Activated T-cell treated with anti-CD3 and anti-CD28 coated beads, Interleukin-2, amount 50 U/mL, for 1 hour (primary cell): ENCODE results near the gene FRAT2.
A peak's percentile ranks its signal among the peaks of the same experiment; 100 is the strongest.

Experiments
- DNase-seq: peaks from one replicate; pipeline ENCODE4 v3.0.0-alpha.2; 2020

The FRAT2 gene

GRCh38 chr10:97334370-97335175 is at the start of gene FRAT2:
TSS of gene FRAT2 (minus strand) at chr10:97334729. CDS start at chr10:97334572, 157 bp downstream.
- peak; percentile 91 for DNase-seq

- no peak for DNase-seq
Observed at GRCh38 chr10:97384156-97384555, 49.6 kb upstream of the FRAT2 start.

GRCh38 chr10:97383159-97383558 is 48.6 kb upstream of the FRAT2 start:
- DNase-seq, result no peak

DNA sequence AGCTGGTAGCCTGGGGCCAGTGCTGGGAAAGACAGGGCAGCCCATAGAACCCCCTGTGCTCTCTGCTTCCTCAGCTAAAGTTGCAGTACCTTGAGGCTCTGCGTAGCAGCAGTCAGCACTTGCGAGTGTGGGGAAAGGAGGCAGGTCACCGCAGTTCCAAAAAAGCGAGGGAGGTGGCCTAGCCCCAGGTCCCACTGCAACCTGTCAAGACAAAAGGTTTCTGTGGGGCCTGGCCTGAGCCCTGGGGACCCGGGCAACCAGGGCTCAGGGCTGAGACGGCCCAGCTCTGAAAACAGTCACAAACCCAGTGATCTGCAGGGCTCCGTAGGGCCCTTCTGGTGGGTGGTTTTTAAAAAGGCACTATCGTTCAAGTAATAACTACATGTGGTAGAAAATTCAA is 47.1 kb upstream of the FRAT2 start:
- no peak for DNase-seq

- no peak for DNase-seq
Observed at GRCh38 chr10:97380516-97380915, 46.0 kb upstream of the FRAT2 start.

GRCh38 chr10:97378933-97379921 is 44.7 kb upstream of the FRAT2 start:
- no peak for DNase-seq

- no peak for DNase-seq
Observed at GRCh38 chr10:97376413-97376812, 41.9 kb upstream of the FRAT2 start.

- DNase-seq, result no peak
Observed at GRCh38 chr10:97373456-97373855, 38.9 kb upstream of the FRAT2 start.

- DNase-seq, result no peak
Observed at GRCh38 chr10:97372233-97372875, 37.8 kb upstream of the FRAT2 start.

GRCh38 chr10:97371696-97372095 is 37.2 kb upstream of the FRAT2 start:
- DNase-seq, result no peak

- no peak for DNase-seq
Observed at GRCh38 chr10:97367126-97367649, 32.7 kb upstream of the FRAT2 start.

GRCh38 chr10:97366572-97366971 is 32.0 kb upstream of the FRAT2 start:
- DNase-seq, result no peak

DNA sequence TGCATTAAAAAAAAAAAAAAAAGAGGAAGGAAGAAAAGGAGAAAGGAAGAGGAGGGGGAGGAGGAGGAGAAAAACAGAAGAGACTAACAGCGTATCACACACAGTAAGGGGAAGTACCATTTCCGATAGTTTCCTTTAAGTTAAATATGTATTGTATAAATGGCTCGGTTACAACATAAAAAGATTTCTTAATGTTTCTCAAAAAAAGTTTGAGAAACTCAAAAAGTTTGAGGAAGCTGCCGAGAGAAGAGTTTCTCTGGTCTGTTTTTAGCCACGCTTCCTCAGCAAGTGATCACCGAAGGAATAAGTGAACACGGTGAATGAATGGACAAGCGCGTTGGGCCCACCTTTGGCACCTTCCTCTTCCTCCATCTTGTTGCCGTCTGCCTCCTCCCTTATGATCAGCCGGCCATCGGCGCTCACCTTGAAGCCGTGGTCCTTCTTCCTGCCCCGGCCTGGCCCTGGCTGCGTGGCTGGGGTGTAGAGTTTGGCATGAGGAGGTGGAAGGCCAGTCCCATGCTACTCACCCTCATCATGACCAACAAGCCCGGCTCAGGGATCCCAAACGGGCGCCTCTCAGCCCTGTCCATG is 31.3 kb upstream of the FRAT2 start:
- DNase-seq, result no peak

DNA sequence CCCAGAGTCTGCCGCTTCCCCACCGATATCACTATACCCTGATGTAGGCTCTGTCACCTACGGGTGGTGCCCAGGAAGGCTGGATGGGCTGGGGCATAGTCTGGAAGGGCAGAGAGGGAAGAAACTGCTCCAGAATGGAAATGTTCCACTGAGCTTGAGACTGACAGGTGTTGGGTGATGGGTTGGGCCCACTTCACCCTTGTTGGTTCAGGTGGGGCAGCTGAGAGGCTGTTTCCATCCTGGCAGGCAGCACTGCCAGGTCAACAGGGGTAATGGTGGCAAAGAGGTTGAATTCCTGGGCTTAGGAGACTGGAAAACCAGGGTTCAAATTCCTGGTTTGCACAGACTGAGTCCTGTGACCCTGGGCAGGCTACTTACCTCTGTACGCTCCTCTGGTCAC is 28.5 kb upstream of the FRAT2 start:
- no peak for DNase-seq

DNA sequence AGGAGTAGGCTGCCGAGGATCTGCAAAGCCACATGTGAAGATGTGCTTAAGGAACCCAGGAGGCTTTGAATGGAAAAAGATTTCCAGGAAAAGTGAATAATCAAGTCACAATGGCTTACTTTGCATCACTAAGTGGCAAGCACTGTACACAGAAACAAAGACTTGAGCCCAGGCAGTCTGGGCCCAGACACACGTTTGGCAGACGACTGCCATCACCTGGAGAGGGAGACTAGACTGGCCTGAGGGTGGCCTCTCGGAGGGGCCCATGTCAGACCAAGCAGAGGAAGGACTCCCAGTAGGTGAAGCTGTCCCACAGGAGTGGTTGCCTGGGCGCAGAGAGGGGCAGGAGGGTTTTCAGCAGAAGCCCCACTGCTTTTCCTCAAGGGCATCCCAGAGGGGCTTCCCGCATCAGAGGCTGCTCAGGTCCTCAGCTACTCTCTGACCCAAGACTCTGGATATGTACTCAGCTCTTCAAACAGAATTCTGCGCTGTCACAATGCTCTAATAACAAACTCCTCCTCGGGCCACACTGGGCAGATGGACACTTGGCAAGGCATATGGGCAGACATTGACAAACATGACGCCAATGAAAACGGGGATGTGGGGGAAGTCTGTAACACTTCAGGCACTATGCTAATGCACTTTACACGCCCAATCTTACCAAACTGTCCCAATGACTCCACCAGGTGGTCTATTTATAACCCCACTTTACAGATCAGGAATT is 27.9 kb upstream of the FRAT2 start:
- DNase-seq, result no peak

GRCh38 chr10:97361537-97361901 is 27.0 kb upstream of the FRAT2 start:
- DNase-seq, result no peak

GRCh38 chr10:97360705-97361536 is 26.4 kb upstream of the FRAT2 start:
- DNase-seq, result no peak

DNA sequence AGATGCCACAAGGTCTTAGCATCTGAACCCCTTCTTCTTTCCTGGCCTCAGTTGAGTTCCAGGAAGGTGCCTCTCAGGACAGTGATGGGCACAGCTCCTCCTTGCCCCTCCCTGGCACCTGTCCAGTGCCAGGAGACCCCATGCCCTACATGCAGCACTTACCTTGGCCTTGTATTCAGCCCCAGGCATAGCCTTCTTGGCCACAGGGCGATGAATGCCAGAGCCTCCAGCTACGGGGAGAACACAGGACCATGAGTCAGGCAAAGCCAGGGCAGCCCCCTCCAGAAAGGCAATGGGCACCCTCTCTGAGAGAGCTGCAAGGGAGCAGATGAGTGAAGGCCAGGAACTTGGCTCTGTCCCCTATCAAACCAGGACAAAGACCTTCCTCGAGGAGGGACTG is 24.3 kb upstream of the FRAT2 start:
- no peak for DNase-seq

- no peak for DNase-seq
Observed at GRCh38 chr10:97358349-97358748, 23.8 kb upstream of the FRAT2 start.

- no peak for DNase-seq
Observed at GRCh38 chr10:97356918-97357317, 22.4 kb upstream of the FRAT2 start.

DNA sequence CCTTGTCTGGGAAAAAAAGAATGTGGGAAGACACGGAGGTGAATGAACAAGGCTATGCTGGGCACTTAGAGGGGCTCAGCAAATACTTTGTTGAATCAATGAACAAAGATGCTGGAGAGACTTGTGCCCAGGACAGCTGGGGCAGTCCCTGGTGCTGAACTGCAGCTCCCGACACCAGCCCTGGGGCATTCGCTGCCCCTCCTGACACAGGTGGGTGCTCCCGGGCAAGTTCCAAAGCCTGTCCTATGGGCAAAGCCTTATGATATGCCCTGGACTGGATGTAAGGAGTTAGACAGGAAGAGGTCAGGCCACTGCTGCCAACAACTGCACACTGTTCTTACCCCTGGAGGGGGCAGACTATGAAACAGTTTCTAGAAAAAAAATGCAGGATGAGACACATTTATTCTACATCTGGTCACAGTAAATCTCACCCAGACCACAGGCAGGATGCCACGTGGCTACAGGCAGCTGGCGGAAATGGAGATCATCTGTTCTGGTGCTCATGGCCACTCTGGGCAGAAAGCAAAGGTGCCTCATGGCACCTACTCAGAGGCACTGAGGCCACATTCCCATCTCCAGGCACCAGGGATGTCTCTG is 21.9 kb upstream of the FRAT2 start:
- DNase-seq, result no peak
